Midbrain (tissue), 1 donor: ENCODE measurements around the gene ANKRD36C.
"Not testable (repeated sequence)": the region's sequence is repeated elsewhere in the genome, so short reads cannot be mapped to it uniquely, and the experiment has no call there.

Experiments used
- DNase-seq: peaks from one replicate; lab custom pipeline; 2025; lab: John Stamatoyannopoulos, UW

ANKRD36C gene

DNA sequence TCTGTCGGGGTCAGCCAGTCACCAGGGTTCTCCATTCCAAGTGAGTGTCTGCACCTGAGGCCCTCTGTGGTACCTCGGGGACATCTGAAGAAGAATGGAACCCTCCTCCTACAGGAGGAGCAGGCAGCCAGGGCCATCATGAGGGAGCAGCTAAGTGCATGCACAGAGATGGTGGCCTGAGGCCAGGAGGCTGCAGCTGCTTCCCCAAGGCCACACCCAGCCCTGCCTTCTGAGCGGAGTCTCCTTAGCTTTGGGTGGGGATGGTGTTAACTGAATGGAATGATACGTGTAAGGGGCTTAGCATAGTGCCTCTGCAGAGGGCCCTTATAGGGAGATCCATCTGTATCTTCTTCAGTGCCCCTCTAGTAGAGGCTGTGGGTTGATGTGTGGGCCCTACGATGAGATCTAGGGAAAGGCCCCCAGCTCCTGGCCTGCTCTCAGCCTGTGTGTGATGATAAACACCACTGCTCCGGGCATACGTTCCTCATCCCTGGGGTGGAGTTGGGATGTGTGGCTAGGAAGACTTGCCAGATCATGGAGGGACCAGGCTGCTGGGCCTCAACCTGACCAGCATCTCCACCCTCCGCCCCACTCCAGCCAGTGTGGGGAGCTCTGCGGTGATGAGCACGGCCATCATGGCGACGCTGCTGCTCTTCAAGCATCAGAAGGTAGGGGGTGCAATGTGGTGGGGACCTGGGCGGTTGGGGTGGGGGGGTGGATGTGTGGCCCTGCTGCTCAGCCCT is 192.3 kb downstream of the ANKRD36C start:
- DNase-seq, result not testable (repeated sequence)

DNA sequence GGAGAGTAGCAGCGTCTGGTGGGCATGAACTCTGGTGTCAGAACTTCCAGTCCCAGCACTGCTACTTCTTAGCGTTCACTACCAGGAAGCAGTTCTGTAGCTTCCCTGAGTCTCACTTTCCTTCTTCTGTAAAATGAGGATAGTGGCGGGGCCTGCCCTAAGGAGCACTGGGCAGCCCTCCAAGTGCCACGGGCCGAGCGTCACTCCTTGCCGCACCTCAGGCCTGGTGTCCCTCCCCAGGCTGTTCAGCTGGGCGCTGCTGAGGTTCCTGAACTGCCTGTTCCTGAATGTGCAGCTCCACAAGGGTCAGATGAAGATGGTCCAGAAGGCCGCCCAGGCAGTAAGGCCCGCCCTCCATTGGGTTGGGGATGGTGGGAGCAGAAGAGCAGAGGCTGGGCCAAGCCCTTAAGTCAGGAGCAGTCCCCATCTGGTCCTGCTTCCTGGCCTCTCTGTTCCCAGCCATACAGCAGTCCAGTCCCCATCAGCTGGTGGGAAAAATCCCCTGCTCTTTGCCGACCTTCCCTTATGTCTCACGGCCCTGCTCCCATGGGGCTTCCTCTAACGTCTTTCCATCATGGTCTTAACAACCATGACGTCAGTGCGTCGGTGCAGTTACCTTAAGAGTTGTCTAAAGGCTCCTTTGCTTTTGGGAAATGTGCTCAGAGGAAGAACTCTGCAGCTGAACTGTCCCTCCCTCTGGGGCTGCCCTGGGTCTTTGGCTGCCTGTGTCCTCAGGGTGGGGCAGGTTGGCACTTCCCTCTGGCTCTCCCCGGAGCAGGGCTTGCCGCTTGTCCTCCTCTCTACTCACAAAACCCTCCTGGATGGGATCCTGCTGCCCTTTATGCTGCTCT is 195.2 kb downstream of the ANKRD36C start:
- DNase-seq, result not testable (repeated sequence)

DNA sequence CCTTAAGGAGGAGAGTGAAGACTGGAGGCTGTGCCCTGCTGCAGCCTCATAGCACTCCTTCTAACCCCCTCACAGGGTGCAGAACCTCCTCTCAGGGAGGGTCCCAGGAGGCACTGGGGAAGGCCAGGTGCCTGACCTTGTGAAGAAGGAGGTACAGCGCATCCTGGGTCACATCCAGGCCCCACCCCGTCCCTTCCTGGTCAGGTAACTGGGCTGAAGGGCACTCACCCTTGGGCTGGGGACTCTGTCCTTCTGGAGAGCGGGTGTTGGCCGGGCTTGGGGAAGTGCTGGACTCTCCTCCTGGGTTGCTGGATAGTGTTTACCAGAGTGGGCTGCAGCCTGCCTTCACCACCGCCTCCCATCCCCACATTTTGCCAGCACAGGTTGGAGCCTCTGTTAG is 197.7 kb downstream of the ANKRD36C start:
- not testable (repeated sequence) for DNase-seq

DNA sequence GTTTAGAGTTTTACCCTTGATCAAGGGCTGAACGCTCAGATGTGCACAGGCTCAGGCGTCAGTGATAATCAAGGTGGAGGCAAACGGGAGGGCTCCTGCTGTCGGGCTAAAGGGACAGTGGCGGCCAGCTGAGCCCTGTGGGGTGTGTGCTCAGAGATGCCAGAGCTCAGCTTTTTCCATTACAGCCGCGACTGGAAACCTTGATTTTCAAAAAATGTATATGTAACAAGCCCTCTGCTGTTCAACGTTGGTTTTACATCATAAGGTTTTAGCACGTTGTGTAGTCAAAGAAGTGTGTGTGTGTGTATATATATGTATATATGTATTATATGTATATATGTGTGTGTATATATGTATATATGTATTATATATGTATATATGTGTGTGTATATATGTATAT is 201.4 kb downstream of the ANKRD36C start:
- not testable (repeated sequence) for DNase-seq

DNA sequence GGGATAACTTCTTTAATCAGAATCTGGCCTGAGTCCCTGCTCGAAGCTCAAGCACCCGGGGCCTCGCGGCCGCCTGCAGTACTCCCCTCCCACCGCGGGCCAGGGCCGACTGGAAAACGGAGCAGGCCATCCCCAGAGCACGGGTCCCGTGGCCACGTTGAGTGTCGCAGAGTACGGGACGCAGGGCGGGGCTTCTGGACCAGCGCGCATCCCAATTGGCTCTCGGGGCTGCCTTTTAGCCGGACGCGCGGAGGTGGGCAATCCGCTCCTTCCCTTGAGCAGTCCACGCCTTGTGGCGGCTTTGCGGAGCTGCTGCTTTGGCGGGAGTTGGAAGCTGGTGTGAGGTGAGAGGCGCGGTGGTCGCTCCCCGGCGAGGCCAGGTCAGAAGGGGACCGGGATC is 202.2 kb downstream of the ANKRD36C start:
- not testable (repeated sequence) for DNase-seq

DNA sequence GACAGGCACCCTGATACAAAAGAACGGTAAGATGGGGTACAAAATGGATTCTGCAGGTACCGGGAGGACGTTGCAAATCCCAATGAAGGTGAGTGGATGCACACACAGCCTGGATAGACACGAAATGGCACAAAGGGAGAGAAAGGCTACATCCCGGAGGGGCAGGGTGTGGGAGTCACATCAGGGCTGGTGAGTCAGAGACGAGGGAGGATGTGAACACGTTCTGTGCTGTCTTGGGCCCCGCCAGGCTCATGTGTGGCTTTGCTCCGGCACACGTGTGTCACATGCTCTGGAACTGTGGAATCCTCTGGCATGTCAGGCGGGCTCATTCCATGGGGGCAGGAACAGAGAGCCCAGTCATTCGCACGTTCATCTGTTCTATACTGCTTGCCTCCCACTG is 203.0 kb downstream of the ANKRD36C start:
- not testable (repeated sequence) for DNase-seq
